ENCODE measurements around the gene ROR1. TPM values are rescaled to one million over a fixed set of nuclear protein-coding genes. Genes with fewer than 3 reads are reported as not detected.

ROR1 gene
- total RNA-seq, 6 donors from 2014 or later, result 19.7 to 39.8 (median 28.5) TPM

- ATAC-seq (ENCODE audit: low FRiP score in 2 of 2) (no peak), DNase-seq (no peak)
- Histone ChIP-seq H3K4me3 (no peak overlapping the region), H3K9me3 (no peaks in the 10 kb centered on the region), H3K27ac (no peak overlapping the region), H3K27me3 (no peaks in the 10 kb centered on the region), H3K4me1 (peaks cover 0 to 18% (median 7%) of the 10 kb centered on the region in 4 donors), H3K36me3 (no peaks in the 10 kb centered on the region)
- 75 to 77% methylated on average over 2 of the region's 2 CpGs for WGBS, 2 donors
- TF ChIP-seq POLR2AphosphoS5 (IDR thresholded peaks at IDR 0.05) (no peak), CTCF (IDR thresholded peaks at IDR 0.05) (no peak), POLR2A (IDR thresholded peaks at IDR 0.05) (no peak), EP300 (IDR thresholded peaks at IDR 0.05) (no peak)
Measured at GRCh38 chr1:63916485-63917360, 142.9 kb downstream of the ROR1 start.

GRCh38 chr1:63917571-63918417 lies 144.0 kb downstream of the ROR1 start:
- H3K27ac ChIP-seq, result no peak overlapping the region
- peaks cover 0 to 18% (median 11%) of the 10 kb centered on the region in 4 donors for H3K4me1 ChIP-seq
- 80 to 81% methylated on average over 12 to 13 of the region's 13 CpGs for WGBS, 2 donors

GRCh38 chr1:63918418-63918945 lies 144.7 kb downstream of the ROR1 start:
- H3K27me3 ChIP-seq, result no peaks in the 10 kb centered on the region
- 59 to 65% methylated on average over 10 of the region's 10 CpGs for WGBS, 2 donors
- no peak overlapping the region for H3K27ac ChIP-seq
- no peaks in the 10 kb centered on the region for H3K9me3 ChIP-seq
- no peak overlapping the region for H3K4me3 ChIP-seq
- H3K36me3 ChIP-seq, result no peaks in the 10 kb centered on the region
- peaks cover 0 to 18% (median 11%) of the 10 kb centered on the region in 4 donors for H3K4me1 ChIP-seq
- TF ChIP-seq CTCF (IDR thresholded peaks at IDR 0.05) (no peak), POLR2AphosphoS5 (IDR thresholded peaks at IDR 0.05) (no peak), EP300 (IDR thresholded peaks at IDR 0.05) (no peak), POLR2A (IDR thresholded peaks at IDR 0.05) (no peak)
- DNase-seq, result no peak
- ATAC-seq (ENCODE audit: low FRiP score in 2 of 2), result no peak

More at GRCh38 chr1:63917571-63918417, 144.0 kb downstream of the ROR1 start:
- H3K4me3 ChIP-seq, result no peak overlapping the region
- H3K9me3 ChIP-seq, result no peaks in the 10 kb centered on the region
- H3K27me3 ChIP-seq, result no peaks in the 10 kb centered on the region
- DNase-seq (no peak), ATAC-seq (ENCODE audit: low FRiP score in 2 of 2) (no peak)
- no peak for TF ChIP-seq POLR2A (IDR thresholded peaks at IDR 0.05)
- no peak for TF ChIP-seq CTCF (IDR thresholded peaks at IDR 0.05)
- TF ChIP-seq POLR2AphosphoS5 (IDR thresholded peaks at IDR 0.05), result no peak
- TF ChIP-seq EP300 (IDR thresholded peaks at IDR 0.05), result no peak
- H3K36me3 ChIP-seq, result no peaks in the 10 kb centered on the region

GRCh38 chr1:63920154-63921117 lies 146.6 kb downstream of the ROR1 start:
- no peaks in the 10 kb centered on the region for H3K9me3 ChIP-seq
- H3K4me1 ChIP-seq, result peaks cover 0 to 18% (median 9%) of the 10 kb centered on the region in 4 donors

More at GRCh38 chr1:63920154-63921117, 146.6 kb downstream of the ROR1 start:
- ATAC-seq (ENCODE audit: low FRiP score in 2 of 2) (peak; percentile 50 to 81), DNase-seq (no peak)
- no peak overlapping the region for H3K4me3 ChIP-seq
- H3K27ac ChIP-seq, result peak overlapping the region in 3 of 4 donors; percentile 35 to 53 (median 49)
- WGBS, 2 donors, result 21 to 26% methylated on average over 7 of the region's 7 CpGs
- no peaks in the 10 kb centered on the region for H3K27me3 ChIP-seq
- TF ChIP-seq EP300 (IDR thresholded peaks at IDR 0.05), result peak in 1 of 4 donors; percentile 60
- TF ChIP-seq POLR2A (IDR thresholded peaks at IDR 0.05), result no peak
- TF ChIP-seq CTCF (IDR thresholded peaks at IDR 0.05), result peak in 2 of 6 experiments; percentile 12 to 35
- TF ChIP-seq POLR2AphosphoS5 (IDR thresholded peaks at IDR 0.05), result peak in 1 of 2 donors; percentile 23
- H3K36me3 ChIP-seq, result no peaks in the 10 kb centered on the region
